ENCODE data around the gene PNPLA3.

The PNPLA3 gene

GRCh38 chr22:43956805-43957463 is 33.3 kb downstream of the PNPLA3 start:
- Histone ChIP-seq H3K4me1 (ENCODE audit: control insufficient read depth, insufficient read depth, low read length, poor library complexity, severe bottlenecking) (peaks cover 18% of the 10 kb centered on the region), H3K9me3 (ENCODE audit: control insufficient read depth, low read length) (no peaks in the 10 kb centered on the region), H3K27me3 (replicated peaks; ENCODE audit: control insufficient read depth, insufficient read depth, low read length, poor library complexity, severe bottlenecking) (no peaks in the 10 kb centered on the region), H3K27ac (ENCODE audit: insufficient read depth, low read length, poor library complexity, severe bottlenecking) (no peak overlapping the region), H3K4me3 (ENCODE audit: insufficient read depth, low read depth, low read length, poor library complexity, severe bottlenecking) (no peak overlapping the region), H3K36me3 (ENCODE audit: control insufficient read depth, insufficient read depth, low read length) (no peaks in the 10 kb centered on the region)
- no peak for DNase-seq

GRCh38 chr22:43957871-43958270 is 34.3 kb downstream of the PNPLA3 start:
- no peak overlapping the region for H3K27ac ChIP-seq (ENCODE audit: insufficient read depth, low read length, poor library complexity, severe bottlenecking)
- H3K4me3 ChIP-seq (ENCODE audit: insufficient read depth, low read depth, low read length, poor library complexity, severe bottlenecking) = no peak overlapping the region
- peaks cover 18% of the 10 kb centered on the region for H3K4me1 ChIP-seq (ENCODE audit: control insufficient read depth, insufficient read depth, low read length, poor library complexity, severe bottlenecking)
- H3K9me3 ChIP-seq (ENCODE audit: control insufficient read depth, low read length) = no peaks in the 10 kb centered on the region
- no peaks in the 10 kb centered on the region for H3K36me3 ChIP-seq (ENCODE audit: control insufficient read depth, insufficient read depth, low read length)
- no peak for DNase-seq
- no peaks in the 10 kb centered on the region for H3K27me3 ChIP-seq (replicated peaks; ENCODE audit: control insufficient read depth, insufficient read depth, low read length, poor library complexity, severe bottlenecking)

DNA sequence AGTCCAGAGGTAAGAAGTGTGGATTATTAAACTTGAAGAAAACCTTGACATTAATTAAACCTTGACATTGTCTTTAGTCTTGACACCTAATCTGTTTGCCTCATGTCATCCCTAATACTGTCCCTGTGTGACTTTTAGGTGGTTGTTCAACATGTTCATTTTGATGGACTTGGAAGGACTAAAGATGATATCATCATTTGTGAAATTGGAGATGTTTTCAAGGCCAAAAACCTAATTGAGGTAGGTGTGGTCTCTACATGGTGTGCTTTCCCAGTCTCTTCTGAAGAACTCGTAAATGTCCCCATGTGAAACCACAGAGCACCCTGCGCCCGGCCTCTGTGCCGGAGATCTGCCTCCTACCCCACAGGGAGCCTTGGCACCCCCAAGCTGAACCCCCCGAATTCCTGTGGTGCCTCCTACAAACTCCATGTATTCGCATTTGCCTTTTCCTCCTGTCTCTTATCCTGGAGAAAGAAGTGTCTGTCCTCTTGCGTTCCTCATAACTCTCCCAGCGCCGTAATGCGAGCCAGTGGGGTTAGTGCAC is 40.8 kb downstream of the PNPLA3 start:
- no peak overlapping the region for H3K27ac ChIP-seq (ENCODE audit: insufficient read depth, low read length, poor library complexity, severe bottlenecking)
- DNase-seq = no peak
- H3K9me3 ChIP-seq (ENCODE audit: control insufficient read depth, low read length) = no peaks in the 10 kb centered on the region
- H3K4me1 ChIP-seq (ENCODE audit: control insufficient read depth, insufficient read depth, low read length, poor library complexity, severe bottlenecking) = no peaks in the 10 kb centered on the region
- no peaks in the 10 kb centered on the region for H3K27me3 ChIP-seq (replicated peaks; ENCODE audit: control insufficient read depth, insufficient read depth, low read length, poor library complexity, severe bottlenecking)
- H3K36me3 ChIP-seq (ENCODE audit: control insufficient read depth, insufficient read depth, low read length) = peaks cover 56% of the 10 kb centered on the region
- no peak overlapping the region for H3K4me3 ChIP-seq (ENCODE audit: insufficient read depth, low read depth, low read length, poor library complexity, severe bottlenecking)

GRCh38 chr22:43967069-43967468 is 43.5 kb downstream of the PNPLA3 start:
- peaks cover 71% of the 10 kb centered on the region for H3K36me3 ChIP-seq (ENCODE audit: control insufficient read depth, insufficient read depth, low read length)
- no peak for DNase-seq
- no peaks in the 10 kb centered on the region for H3K9me3 ChIP-seq (ENCODE audit: control insufficient read depth, low read length)
- no peak overlapping the region for H3K27ac ChIP-seq (ENCODE audit: insufficient read depth, low read length, poor library complexity, severe bottlenecking)
- H3K4me1 ChIP-seq (ENCODE audit: control insufficient read depth, insufficient read depth, low read length, poor library complexity, severe bottlenecking) = no peaks in the 10 kb centered on the region
- no peak overlapping the region for H3K4me3 ChIP-seq (ENCODE audit: insufficient read depth, low read depth, low read length, poor library complexity, severe bottlenecking)
- H3K27me3 ChIP-seq (replicated peaks; ENCODE audit: control insufficient read depth, insufficient read depth, low read length, poor library complexity, severe bottlenecking) = no peaks in the 10 kb centered on the region

GRCh38 chr22:43968614-43969013 is 45.0 kb downstream of the PNPLA3 start:
- H3K4me3 ChIP-seq (ENCODE audit: insufficient read depth, low read depth, low read length, poor library complexity, severe bottlenecking) = no peak overlapping the region
- H3K9me3 ChIP-seq (ENCODE audit: control insufficient read depth, low read length) = no peaks in the 10 kb centered on the region
- H3K4me1 ChIP-seq (ENCODE audit: control insufficient read depth, insufficient read depth, low read length, poor library complexity, severe bottlenecking) = no peaks in the 10 kb centered on the region
- DNase-seq = no peak
- H3K27ac ChIP-seq (ENCODE audit: insufficient read depth, low read length, poor library complexity, severe bottlenecking) = no peak overlapping the region
- H3K36me3 ChIP-seq (ENCODE audit: control insufficient read depth, insufficient read depth, low read length) = peaks cover 79% of the 10 kb centered on the region
- H3K27me3 ChIP-seq (replicated peaks; ENCODE audit: control insufficient read depth, insufficient read depth, low read length, poor library complexity, severe bottlenecking) = no peaks in the 10 kb centered on the region

- Histone ChIP-seq H3K27me3 (replicated peaks; ENCODE audit: control insufficient read depth, insufficient read depth, low read length, poor library complexity, severe bottlenecking) (no peaks in the 10 kb centered on the region), H3K36me3 (ENCODE audit: control insufficient read depth, insufficient read depth, low read length) (peaks cover 79% of the 10 kb centered on the region), H3K27ac (ENCODE audit: insufficient read depth, low read length, poor library complexity, severe bottlenecking) (no peak overlapping the region), H3K4me3 (ENCODE audit: insufficient read depth, low read depth, low read length, poor library complexity, severe bottlenecking) (no peak overlapping the region), H3K9me3 (ENCODE audit: control insufficient read depth, low read length) (no peaks in the 10 kb centered on the region), H3K4me1 (ENCODE audit: control insufficient read depth, insufficient read depth, low read length, poor library complexity, severe bottlenecking) (no peaks in the 10 kb centered on the region)
- DNase-seq = no peak
These were observed 45.6 kb downstream of the PNPLA3 start for GRCh38 chr22:43969021-43969878.

GRCh38 chr22:43969989-43970755 is 46.6 kb downstream of the PNPLA3 start:
- DNase-seq = no peak
- H3K9me3 ChIP-seq (ENCODE audit: control insufficient read depth, low read length) = no peaks in the 10 kb centered on the region
- H3K36me3 ChIP-seq (ENCODE audit: control insufficient read depth, insufficient read depth, low read length) = peaks cover 78% of the 10 kb centered on the region
- no peak overlapping the region for H3K4me3 ChIP-seq (ENCODE audit: insufficient read depth, low read depth, low read length, poor library complexity, severe bottlenecking)
- no peaks in the 10 kb centered on the region for H3K4me1 ChIP-seq (ENCODE audit: control insufficient read depth, insufficient read depth, low read length, poor library complexity, severe bottlenecking)
- no peaks in the 10 kb centered on the region for H3K27me3 ChIP-seq (replicated peaks; ENCODE audit: control insufficient read depth, insufficient read depth, low read length, poor library complexity, severe bottlenecking)
- H3K27ac ChIP-seq (ENCODE audit: insufficient read depth, low read length, poor library complexity, severe bottlenecking) = no peak overlapping the region

- Histone ChIP-seq H3K36me3 (ENCODE audit: control insufficient read depth, insufficient read depth, low read length) (peaks cover 77% of the 10 kb centered on the region), H3K9me3 (ENCODE audit: control insufficient read depth, low read length) (no peaks in the 10 kb centered on the region), H3K27me3 (replicated peaks; ENCODE audit: control insufficient read depth, insufficient read depth, low read length, poor library complexity, severe bottlenecking) (no peaks in the 10 kb centered on the region)
These were observed 47.5 kb downstream of the PNPLA3 start for GRCh38 chr22:43971112-43971511.

GRCh38 chr22:43972931-43973462 is 49.4 kb downstream of the PNPLA3 start:
- DNase-seq = no peak
- Histone ChIP-seq H3K9me3 (ENCODE audit: control insufficient read depth, low read length) (no peaks in the 10 kb centered on the region), H3K4me1 (ENCODE audit: control insufficient read depth, insufficient read depth, low read length, poor library complexity, severe bottlenecking) (no peaks in the 10 kb centered on the region), H3K27me3 (replicated peaks; ENCODE audit: control insufficient read depth, insufficient read depth, low read length, poor library complexity, severe bottlenecking) (no peaks in the 10 kb centered on the region), H3K36me3 (ENCODE audit: control insufficient read depth, insufficient read depth, low read length) (peaks cover 79% of the 10 kb centered on the region), H3K27ac (ENCODE audit: insufficient read depth, low read length, poor library complexity, severe bottlenecking) (no peak overlapping the region), H3K4me3 (ENCODE audit: insufficient read depth, low read depth, low read length, poor library complexity, severe bottlenecking) (no peak overlapping the region)

More at GRCh38 chr22:43971112-43971511, 47.5 kb downstream of the PNPLA3 start:
- H3K4me3 ChIP-seq (ENCODE audit: insufficient read depth, low read depth, low read length, poor library complexity, severe bottlenecking) = no peak overlapping the region
- no peaks in the 10 kb centered on the region for H3K4me1 ChIP-seq (ENCODE audit: control insufficient read depth, insufficient read depth, low read length, poor library complexity, severe bottlenecking)
- no peak overlapping the region for H3K27ac ChIP-seq (ENCODE audit: insufficient read depth, low read length, poor library complexity, severe bottlenecking)
- no peak for DNase-seq
